MM.1S (cell line): ENCODE data around the gene RAC3.

Experiments
- DNase-seq: peaks from one replicate; pipeline ENCODE4 v3.0.0-alpha.2; 2015
- H2AFZ ChIP-seq: fragments of 300-600 bp; sonication (generic); 2 replicates; pipeline ENCODE4 v1.6.0; 2016; ENCODE audit warnings: antibody characterized with exemption, low read length
- H3F3A ChIP-seq: fragments of 300-600 bp; sonication (generic); 2 replicates; pipeline ENCODE4 v1.6.1; 2016; ENCODE audit warnings: mild to moderate bottlenecking, antibody characterized with exemption, low read length, moderate library complexity, mixed read lengths; ENCODE audit not compliant: insufficient read depth
- H3K27ac ChIP-seq: fragments of 300-600 bp; sonication (generic); 2 replicates; pipeline ENCODE4 v1.5.1; 2016; ENCODE audit warnings: mild to moderate bottlenecking, low read length
- H3K27me3 ChIP-seq: fragments of 300-600 bp; sonication (generic); replicated peaks from 2 replicates; pipeline ENCODE4 v1.6.0; 2016; ENCODE audit warnings: low read length; ENCODE audit not compliant: insufficient read depth
- H3K36me3 ChIP-seq: fragments of 300-600 bp; sonication (generic); replicated peaks from 2 replicates; pipeline ENCODE4 v1.6.1; 2016; ENCODE audit warnings: mild to moderate bottlenecking, low read length, mixed read lengths; ENCODE audit not compliant: insufficient read depth
- H3K4me1 ChIP-seq: fragments of 300-600 bp; sonication (generic); 2 replicates; pipeline ENCODE4 v1.6.1; 2016; ENCODE audit warnings: low read length, mixed read lengths
- H3K4me2 ChIP-seq: fragments of 300-600 bp; sonication (generic); 2 replicates; pipeline ENCODE4 v1.6.0; 2016; ENCODE audit warnings: low read depth, low read length
- H3K4me3 ChIP-seq: fragments of 300-600 bp; sonication (generic); 2 replicates; pipeline ENCODE4 v1.5.1; 2016; ENCODE audit warnings: low read length, mixed read lengths
- H3K79me2 ChIP-seq: fragments of 300-600 bp; sonication (generic); 2 replicates; pipeline ENCODE4 v1.6.1; 2016; ENCODE audit warnings: mixed run types, low read length, mixed read lengths
- H3K9ac ChIP-seq: fragments of 300-600 bp; sonication (generic); 2 replicates; pipeline ENCODE4 v1.6.1; 2016; ENCODE audit warnings: low read length, mixed read lengths
- H3K9me2 ChIP-seq: fragments of 300-600 bp; sonication (generic); replicated peaks from 2 replicates; pipeline ENCODE4 v1.6.1; 2016; ENCODE audit warnings: mild to moderate bottlenecking, low read length, mixed read lengths; ENCODE audit not compliant: insufficient read depth
- H3K9me3 ChIP-seq: fragments of 300-600 bp; sonication (generic); replicated peaks from 2 replicates; pipeline ENCODE4 v1.6.1; 2016; ENCODE audit warnings: mild to moderate bottlenecking, low read length, mixed read lengths; ENCODE audit not compliant: insufficient read depth
- H4K20me1 ChIP-seq: fragments of 300-600 bp; sonication (generic); 2 replicates; pipeline ENCODE4 v1.6.1; 2016; ENCODE audit warnings: mild to moderate bottlenecking, low read length, moderate library complexity, mixed read lengths; ENCODE audit not compliant: insufficient read depth
- EZH2 ChIP-seq: fragments of 300-600 bp; sonication (generic); optimal IDR thresholded peaks from 2 replicates; pipeline ENCODE3; 2017; ENCODE audit warnings: low read depth, mild to moderate bottlenecking, antibody characterized with exemption, low read length, mixed read lengths
- EZH2phosphoT487 ChIP-seq: fragments of 300-600 bp; sonication (generic); IDR thresholded peaks from 2 replicates; pipeline ENCODE4 v1.6.1; 2018; ENCODE audit warnings: antibody characterized with exemption, low read length
- TF ChIP-seq, protein P1 (sequence below): fragments of 300-600 bp; sonication (generic); IDR thresholded peaks from 2 replicates; pipeline ENCODE4 v1.5.1; 2016; ENCODE audit warnings: antibody characterized with exemption, low read length, mixed read lengths

The RAC3 gene

DNA sequence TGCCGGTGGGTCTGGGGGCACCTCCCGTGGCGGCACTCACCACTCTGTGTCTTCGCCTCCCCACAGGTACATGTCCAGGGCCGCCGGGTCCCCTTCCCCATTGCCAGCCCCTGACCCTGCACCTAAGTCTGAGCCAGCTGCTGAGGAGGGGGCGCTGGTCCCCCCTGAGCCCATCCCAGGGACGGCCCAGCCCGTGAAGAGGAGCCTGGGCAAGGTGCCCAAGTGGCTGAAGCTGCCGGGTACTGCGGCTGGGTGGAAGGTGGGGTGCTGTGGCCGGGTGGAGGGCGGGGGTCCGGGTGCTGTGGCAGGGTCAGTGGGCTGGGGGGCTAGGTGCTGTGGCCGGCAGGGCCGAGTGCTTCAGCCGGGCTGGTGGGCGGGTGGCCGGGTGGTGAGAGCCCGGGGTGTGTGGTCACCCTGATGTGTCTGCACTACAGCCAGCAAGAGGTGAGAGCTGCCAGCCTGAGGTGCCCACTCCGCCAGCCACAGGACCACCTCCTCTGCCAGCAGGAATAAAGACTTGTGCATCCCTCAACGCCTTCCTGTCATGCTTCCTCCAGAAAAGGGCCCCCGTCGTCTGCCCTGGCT, 14.5 kb upstream of the RAC3 start:
- Histone ChIP-seq H3K4me3 (no peak overlapping the region), H2AFZ (no peak overlapping the region), H3K27ac (no peak overlapping the region), H3F3A (peaks cover 8% of the 10 kb centered on the region), H3K79me2 (peaks cover 20% of the 10 kb centered on the region), H3K9me3 (no peaks in the 10 kb centered on the region), H3K4me1 (0 out of 2 replicates have a peak, but pooled peaks cover 3% of the 10 kb centered on the region), H3K4me2 (no peak overlapping the region), H3K9me2 (no peaks in the 10 kb centered on the region), H4K20me1 (no peaks in the 10 kb centered on the region), H3K9ac (no peak overlapping the region), H3K27me3 (no peaks in the 10 kb centered on the region), H3K36me3 (no peaks in the 10 kb centered on the region)
- no peak for TF ChIP-seq EZH2
- TF ChIP-seq, protein P1, sequence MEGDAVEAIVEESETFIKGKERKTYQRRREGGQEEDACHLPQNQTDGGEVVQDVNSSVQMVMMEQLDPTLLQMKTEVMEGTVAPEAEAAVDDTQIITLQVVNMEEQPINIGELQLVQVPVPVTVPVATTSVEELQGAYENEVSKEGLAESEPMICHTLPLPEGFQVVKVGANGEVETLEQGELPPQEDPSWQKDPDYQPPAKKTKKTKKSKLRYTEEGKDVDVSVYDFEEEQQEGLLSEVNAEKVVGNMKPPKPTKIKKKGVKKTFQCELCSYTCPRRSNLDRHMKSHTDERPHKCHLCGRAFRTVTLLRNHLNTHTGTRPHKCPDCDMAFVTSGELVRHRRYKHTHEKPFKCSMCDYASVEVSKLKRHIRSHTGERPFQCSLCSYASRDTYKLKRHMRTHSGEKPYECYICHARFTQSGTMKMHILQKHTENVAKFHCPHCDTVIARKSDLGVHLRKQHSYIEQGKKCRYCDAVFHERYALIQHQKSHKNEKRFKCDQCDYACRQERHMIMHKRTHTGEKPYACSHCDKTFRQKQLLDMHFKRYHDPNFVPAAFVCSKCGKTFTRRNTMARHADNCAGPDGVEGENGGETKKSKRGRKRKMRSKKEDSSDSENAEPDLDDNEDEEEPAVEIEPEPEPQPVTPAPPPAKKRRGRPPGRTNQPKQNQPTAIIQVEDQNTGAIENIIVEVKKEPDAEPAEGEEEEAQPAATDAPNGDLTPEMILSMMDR = no peak
- TF ChIP-seq EZH2phosphoT487 = no peak
- no peak for DNase-seq

DNA sequence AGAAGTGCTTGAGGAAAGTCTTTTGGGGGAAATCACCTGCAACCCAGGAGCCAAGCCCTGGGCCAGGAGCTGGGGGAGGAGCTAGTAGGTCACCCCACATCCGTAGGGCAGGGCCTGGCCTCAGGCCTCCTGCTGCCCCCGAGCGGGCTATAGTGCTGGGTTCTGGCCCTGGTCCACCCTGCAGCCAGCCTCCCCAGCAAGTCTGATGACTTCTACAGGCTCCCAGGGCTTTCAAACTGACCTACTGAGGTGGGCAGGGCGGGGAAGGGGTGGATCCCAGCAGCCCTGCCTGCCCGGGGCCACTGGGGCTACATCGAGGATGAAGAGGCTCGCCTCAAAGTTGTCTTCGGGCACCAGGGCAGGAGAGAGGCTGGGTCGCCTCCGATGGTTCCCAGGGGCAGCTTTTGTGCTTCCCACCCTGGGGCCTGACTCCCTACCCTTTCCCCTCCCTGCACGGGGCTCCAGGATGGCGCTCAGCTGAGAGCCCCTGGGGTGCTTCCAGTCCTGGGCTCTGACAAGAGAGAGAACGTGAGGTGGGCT, 13.8 kb upstream of the RAC3 start:
- Histone ChIP-seq H3K4me1 (0 out of 2 replicates have a peak, but pooled peaks cover 3% of the 10 kb centered on the region), H3K9ac (no peak overlapping the region), H3K9me3 (no peaks in the 10 kb centered on the region), H3F3A (peaks cover 13% of the 10 kb centered on the region), H3K79me2 (peaks cover 27% of the 10 kb centered on the region), H4K20me1 (no peaks in the 10 kb centered on the region), H3K36me3 (no peaks in the 10 kb centered on the region), H3K27ac (no peak overlapping the region), H3K4me3 (no peak overlapping the region), H3K9me2 (no peaks in the 10 kb centered on the region), H3K4me2 (no peak overlapping the region), H3K27me3 (no peaks in the 10 kb centered on the region), H2AFZ (no peak overlapping the region)
- no peak for DNase-seq
- TF ChIP-seq, protein P1 = no peak
- TF ChIP-seq EZH2 (no peak), EZH2phosphoT487 (no peak)

DNA sequence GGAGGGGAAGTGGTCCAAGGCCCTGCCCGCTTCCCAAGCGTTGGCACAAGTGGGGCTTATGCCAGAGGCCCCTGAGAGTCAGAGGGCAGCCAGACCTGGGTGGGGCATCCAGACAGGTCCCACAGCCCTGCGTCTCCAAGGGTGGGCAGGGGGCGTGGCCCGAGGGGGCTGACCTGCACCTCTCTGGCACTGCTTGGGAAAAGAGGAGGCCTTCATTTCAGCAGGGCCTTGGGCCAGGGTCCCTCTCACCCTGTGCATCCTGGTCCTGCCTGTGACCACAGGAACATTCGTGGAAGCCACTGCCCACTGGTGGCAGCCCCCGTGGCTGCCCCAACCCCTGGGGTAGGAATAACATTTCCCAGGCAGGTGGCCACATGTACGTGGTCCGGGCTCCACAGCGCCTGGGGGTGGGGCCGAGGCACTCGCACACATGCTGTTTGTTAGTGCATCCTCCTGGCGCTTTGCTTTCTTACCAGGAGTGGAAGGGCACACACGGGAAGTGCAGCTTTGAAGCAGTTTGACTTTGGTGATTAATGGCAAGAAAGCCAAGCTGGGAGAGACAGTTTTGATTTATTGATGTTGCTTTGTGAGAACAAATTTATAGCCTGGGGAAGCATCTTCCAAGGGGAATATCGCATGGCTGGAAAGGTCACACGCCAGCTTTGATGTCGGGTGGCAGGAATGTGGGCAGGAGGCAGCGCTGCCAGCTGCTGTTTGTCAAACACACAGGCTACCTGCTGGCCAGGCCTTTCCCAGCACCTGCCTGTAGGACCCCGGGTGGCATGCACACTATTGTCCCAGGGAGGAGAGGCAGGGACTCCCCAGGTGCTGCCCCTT, 13.1 kb upstream of the RAC3 start:
- peaks cover 13% of the 10 kb centered on the region for H3F3A ChIP-seq
- H3K4me2 ChIP-seq = no peak overlapping the region
- no peak overlapping the region for H2AFZ ChIP-seq
- 0 out of 2 replicates have a peak, but pooled peaks cover 3% of the 10 kb centered on the region for H3K4me1 ChIP-seq
- TF ChIP-seq EZH2 = no peak
- no peaks in the 10 kb centered on the region for H3K9me2 ChIP-seq
- H3K4me3 ChIP-seq = no peak overlapping the region
- H3K36me3 ChIP-seq = no peaks in the 10 kb centered on the region
- peaks cover 27% of the 10 kb centered on the region for H3K79me2 ChIP-seq
- H3K27me3 ChIP-seq = no peaks in the 10 kb centered on the region
- DNase-seq = no peak
- H4K20me1 ChIP-seq = no peaks in the 10 kb centered on the region
- H3K9me3 ChIP-seq = no peaks in the 10 kb centered on the region
- H3K27ac ChIP-seq = no peak overlapping the region
- H3K9ac ChIP-seq = no peak overlapping the region
